SK-N-SH treated with all-trans-retinoic acid at 6 μM for 48 hours (cell line): ENCODE data around the gene TFEB.

ENCODE experiments used
- ATAC-seq: fragments of 200-7000 bp; cut with Tn5 transposase; 3 replicates; pipeline ENCODE4 v1.9.1; 2020; ENCODE audit warnings: mild to moderate bottlenecking, moderate library complexity
- ARNTL ChIP-seq: fragments of 450-650 bp; formaldehyde crosslinking; IDR thresholded peaks from 2 replicates; pipeline ENCODE4 v1.5.0; 2020; ENCODE audit warnings: low read depth, mild to moderate bottlenecking, moderate library complexity, borderline replicate concordance
- BACH2 ChIP-seq: fragments of 250-450 bp; sonication (Bioruptor Pico); IDR thresholded peaks from 2 replicates; pipeline ENCODE4 v1.9.0; 2021; ENCODE audit warnings: mild to moderate bottlenecking, borderline replicate concordance
- CSDC2 ChIP-seq: fragments of 250-450 bp; sonication (Bioruptor Pico); IDR thresholded peaks from 2 replicates; pipeline ENCODE4 v1.5.0; 2020; ENCODE audit warnings: mild to moderate bottlenecking, moderate library complexity
- GLIS3 ChIP-seq: fragments of 250-450 bp; sonication (Bioruptor Pico); IDR thresholded peaks from 2 replicates; pipeline ENCODE4 v1.5.0; 2020; ENCODE audit warnings: mild to moderate bottlenecking, moderate library complexity
- ISL1 ChIP-seq: fragments of 250-450 bp; sonication (Bioruptor Pico); IDR thresholded peaks from 2 replicates; pipeline ENCODE4 v2.1.2; 2022; ENCODE audit warnings: mild to moderate bottlenecking, moderate library complexity
- OSR1 ChIP-seq: fragments of 250-450 bp; sonication (Bioruptor Pico); IDR thresholded peaks from 2 replicates; pipeline ENCODE4 v1.8.0; 2022; ENCODE audit warnings: moderate library complexity, mild to moderate bottlenecking, inconsistent platforms
- PPARA ChIP-seq: fragments of 250-450 bp; sonication (Bioruptor Pico); IDR thresholded peaks from 2 replicates; pipeline ENCODE4 v1.5.0; 2020; ENCODE audit warnings: mild to moderate bottlenecking, borderline replicate concordance
- RARB ChIP-seq: fragments of 250-450 bp; sonication (Bioruptor Pico); IDR thresholded peaks from 2 replicates; pipeline ENCODE4 v1.8.0; 2021; ENCODE audit warnings: mild to moderate bottlenecking, moderate library complexity
- SNAI2 ChIP-seq: fragments of 250-450 bp; sonication (Bioruptor Pico); IDR thresholded peaks from 2 replicates; pipeline ENCODE4 v1.5.0; 2020; ENCODE audit warnings: mild to moderate bottlenecking, moderate library complexity
- TOX ChIP-seq: fragments of 250-450 bp; sonication (Bioruptor Pico); IDR thresholded peaks from 2 replicates; pipeline ENCODE4 v1.8.0; 2021; ENCODE audit warnings: mild to moderate bottlenecking, moderate library complexity, borderline replicate concordance
- ZC3H10 ChIP-seq: fragments of 250-450 bp; sonication (Bioruptor Pico); IDR thresholded peaks from 2 replicates; pipeline ENCODE4 v1.5.1; 2021; ENCODE audit warnings: mild to moderate bottlenecking, moderate library complexity
- ZFP3 ChIP-seq: fragments of 250-450 bp; sonication (Bioruptor Pico); IDR thresholded peaks from 2 replicates; pipeline ENCODE4 v1.5.0; 2020; ENCODE audit warnings: mild to moderate bottlenecking, moderate library complexity
- ZFP30 ChIP-seq: fragments of 450-650 bp; formaldehyde crosslinking; IDR thresholded peaks from 2 replicates; pipeline ENCODE4 v1.5.0; 2022; ENCODE audit warnings: mild to moderate bottlenecking, moderate library complexity
- ZNF565 ChIP-seq: fragments of 450-650 bp; formaldehyde crosslinking; conservative IDR thresholded peaks from 2 replicates; pipeline ENCODE4 v1.5.0; 2020; ENCODE audit warnings: low read depth, mild to moderate bottlenecking, moderate library complexity
- ZNF70 ChIP-seq: fragments of 450-650 bp; formaldehyde crosslinking; IDR thresholded peaks from 2 replicates; pipeline ENCODE4 v1.5.0; 2020; ENCODE audit warnings: mild to moderate bottlenecking, moderate library complexity
- ZNF8 ChIP-seq: fragments of 450-650 bp; formaldehyde crosslinking; IDR thresholded peaks from 2 replicates; pipeline ENCODE4 v1.5.0; 2020; ENCODE audit warnings: mild to moderate bottlenecking, moderate library complexity
- TF ChIP-seq, protein P1 (sequence below): fragments of 250-450 bp; sonication (Bioruptor Pico); IDR thresholded peaks from 2 replicates; pipeline ENCODE4 v1.8.0; 2021; ENCODE audit warnings: low read depth, mild to moderate bottlenecking, moderate library complexity, borderline replicate concordance
- TF ChIP-seq, protein P2 (sequence below): fragments of 250-450 bp; sonication (Bioruptor Pico); IDR thresholded peaks from 2 replicates; pipeline ENCODE4 v1.5.1; 2020; ENCODE audit warnings: low read depth, mild to moderate bottlenecking, moderate library complexity
- TF ChIP-seq, protein P3 (sequence below): fragments of 250-450 bp; sonication (Bioruptor Pico); IDR thresholded peaks from 2 replicates; pipeline ENCODE4 v1.5.0; 2020; ENCODE audit warnings: mild to moderate bottlenecking, moderate library complexity

Gene TFEB

DNA sequence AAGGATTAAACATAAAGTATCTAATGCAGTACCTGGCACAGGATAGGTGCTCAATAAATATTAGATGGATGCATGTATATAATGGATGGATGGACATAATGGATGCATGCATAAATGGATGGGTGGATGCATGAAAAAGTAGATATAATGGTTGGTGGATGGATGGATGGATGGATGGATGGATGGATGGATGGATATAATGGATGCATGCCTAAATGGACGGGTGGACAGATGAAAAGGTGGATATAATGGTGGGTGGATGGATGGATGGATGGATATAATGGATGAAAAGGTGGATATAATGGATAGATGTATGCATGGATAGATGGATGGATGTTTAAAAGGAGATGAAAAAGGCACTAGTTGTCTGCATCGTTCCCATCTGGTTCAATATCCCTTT is 26.0 kb downstream of the TFEB start (continued):
- TF ChIP-seq, protein P1, sequence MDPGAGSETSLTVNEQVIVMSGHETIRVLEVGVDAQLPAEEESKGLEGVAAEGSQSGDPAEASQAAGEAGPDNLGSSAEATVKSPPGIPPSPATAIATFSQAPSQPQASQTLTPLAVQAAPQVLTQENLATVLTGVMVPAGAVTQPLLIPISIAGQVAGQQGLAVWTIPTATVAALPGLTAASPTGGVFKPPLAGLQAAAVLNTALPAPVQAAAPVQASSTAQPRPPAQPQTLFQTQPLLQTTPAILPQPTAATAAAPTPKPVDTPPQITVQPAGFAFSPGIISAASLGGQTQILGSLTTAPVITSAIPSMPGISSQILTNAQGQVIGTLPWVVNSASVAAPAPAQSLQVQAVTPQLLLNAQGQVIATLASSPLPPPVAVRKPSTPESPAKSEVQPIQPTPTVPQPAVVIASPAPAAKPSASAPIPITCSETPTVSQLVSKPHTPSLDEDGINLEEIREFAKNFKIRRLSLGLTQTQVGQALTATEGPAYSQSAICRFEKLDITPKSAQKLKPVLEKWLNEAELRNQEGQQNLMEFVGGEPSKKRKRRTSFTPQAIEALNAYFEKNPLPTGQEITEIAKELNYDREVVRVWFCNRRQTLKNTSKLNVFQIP, result no peak
- TF ChIP-seq GLIS3 (CRISPR knock-in tag) (no peak), ZNF70 (CRISPR knock-in tag) (no peak), ZFP30 (CRISPR knock-in tag) (no peak), ZNF8 (CRISPR knock-in tag) (no peak), CSDC2 (CRISPR knock-in tag) (no peak), ARNTL (CRISPR knock-in tag) (no peak)

DNA sequence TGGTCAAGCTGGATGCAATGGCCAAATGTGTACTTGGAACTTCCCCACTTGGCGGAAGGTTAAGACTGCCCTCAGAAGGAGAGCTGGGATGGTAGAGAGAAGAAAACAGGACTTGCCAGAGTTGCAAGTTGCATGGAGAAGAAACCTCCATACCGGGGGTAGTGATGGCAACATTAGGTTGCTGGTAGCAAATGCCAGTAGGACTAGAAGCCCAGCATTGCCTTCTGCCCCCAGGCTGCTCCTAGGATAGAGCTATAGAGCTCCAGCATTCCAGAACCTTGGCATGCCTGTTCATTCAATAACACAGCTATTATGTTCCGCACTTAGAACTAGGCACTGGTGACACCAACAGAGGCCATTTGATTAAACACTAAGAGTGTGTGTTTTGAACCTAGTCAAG is 26.6 kb downstream of the TFEB start:
- TF ChIP-seq ZFP30 (CRISPR knock-in tag), result no peak
- no peak for ATAC-seq

DNA sequence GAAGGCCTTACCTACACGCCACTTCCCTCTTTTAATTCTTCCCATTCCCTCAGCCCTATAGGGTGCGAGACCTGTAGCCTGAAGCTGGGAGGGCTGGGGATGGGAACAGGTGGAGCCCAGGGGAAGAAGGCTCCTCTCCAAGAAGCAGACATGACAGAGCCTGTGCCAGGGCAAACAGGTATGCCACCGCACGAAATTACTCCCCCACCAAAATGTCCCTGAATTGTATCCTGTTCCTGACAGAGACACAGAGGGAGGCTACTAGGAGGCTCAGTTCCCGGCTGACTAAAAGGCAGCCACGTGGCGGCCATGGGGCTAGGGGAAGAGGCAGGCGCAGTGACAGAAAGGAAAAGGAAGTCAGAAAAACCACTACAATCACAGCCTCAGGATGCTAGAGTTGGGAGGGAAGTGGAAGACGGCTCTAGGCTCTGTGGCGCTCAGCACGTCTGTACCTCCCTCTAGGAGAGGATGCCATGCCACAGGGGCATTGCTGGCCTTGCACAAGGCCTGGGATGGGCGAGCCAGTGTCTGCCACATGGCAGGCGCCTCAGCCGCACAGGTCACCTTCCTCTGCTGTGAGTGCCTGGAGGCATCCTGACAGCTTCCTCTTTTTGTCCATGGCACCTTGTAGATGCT is 27.7 kb downstream of the TFEB start:
- no peak for ATAC-seq
- no peak for TF ChIP-seq SNAI2 (CRISPR knock-in tag)
- TF ChIP-seq ZNF565 (CRISPR knock-in tag), result no peak
- TF ChIP-seq OSR1 (CRISPR knock-in tag), result no peak
- TF ChIP-seq ZNF8 (CRISPR knock-in tag), result no peak
- TF ChIP-seq RARB (CRISPR knock-in tag), result no peak
- no peak for TF ChIP-seq CSDC2 (CRISPR knock-in tag)
- TF ChIP-seq, protein P2, sequence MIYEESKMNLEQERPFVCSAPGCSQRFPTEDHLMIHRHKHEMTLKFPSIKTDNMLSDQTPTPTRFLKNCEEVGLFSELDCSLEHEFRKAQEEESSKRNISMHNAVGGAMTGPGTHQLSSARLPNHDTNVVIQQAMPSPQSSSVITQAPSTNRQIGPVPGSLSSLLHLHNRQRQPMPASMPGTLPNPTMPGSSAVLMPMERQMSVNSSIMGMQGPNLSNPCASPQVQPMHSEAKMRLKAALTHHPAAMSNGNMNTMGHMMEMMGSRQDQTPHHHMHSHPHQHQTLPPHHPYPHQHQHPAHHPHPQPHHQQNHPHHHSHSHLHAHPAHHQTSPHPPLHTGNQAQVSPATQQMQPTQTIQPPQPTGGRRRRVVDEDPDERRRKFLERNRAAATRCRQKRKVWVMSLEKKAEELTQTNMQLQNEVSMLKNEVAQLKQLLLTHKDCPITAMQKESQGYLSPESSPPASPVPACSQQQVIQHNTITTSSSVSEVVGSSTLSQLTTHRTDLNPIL, result no peak
- no peak for TF ChIP-seq TOX (CRISPR knock-in tag)
- TF ChIP-seq ZFP3, result no peak
- TF ChIP-seq, protein P1, result no peak
- TF ChIP-seq ZC3H10, result no peak
- TF ChIP-seq BACH2 (CRISPR knock-in tag), result no peak
- TF ChIP-seq ISL1, result no peak
- no peak for TF ChIP-seq ZFP30 (CRISPR knock-in tag)
- no peak for TF ChIP-seq ARNTL (CRISPR knock-in tag)
- TF ChIP-seq, protein P3, sequence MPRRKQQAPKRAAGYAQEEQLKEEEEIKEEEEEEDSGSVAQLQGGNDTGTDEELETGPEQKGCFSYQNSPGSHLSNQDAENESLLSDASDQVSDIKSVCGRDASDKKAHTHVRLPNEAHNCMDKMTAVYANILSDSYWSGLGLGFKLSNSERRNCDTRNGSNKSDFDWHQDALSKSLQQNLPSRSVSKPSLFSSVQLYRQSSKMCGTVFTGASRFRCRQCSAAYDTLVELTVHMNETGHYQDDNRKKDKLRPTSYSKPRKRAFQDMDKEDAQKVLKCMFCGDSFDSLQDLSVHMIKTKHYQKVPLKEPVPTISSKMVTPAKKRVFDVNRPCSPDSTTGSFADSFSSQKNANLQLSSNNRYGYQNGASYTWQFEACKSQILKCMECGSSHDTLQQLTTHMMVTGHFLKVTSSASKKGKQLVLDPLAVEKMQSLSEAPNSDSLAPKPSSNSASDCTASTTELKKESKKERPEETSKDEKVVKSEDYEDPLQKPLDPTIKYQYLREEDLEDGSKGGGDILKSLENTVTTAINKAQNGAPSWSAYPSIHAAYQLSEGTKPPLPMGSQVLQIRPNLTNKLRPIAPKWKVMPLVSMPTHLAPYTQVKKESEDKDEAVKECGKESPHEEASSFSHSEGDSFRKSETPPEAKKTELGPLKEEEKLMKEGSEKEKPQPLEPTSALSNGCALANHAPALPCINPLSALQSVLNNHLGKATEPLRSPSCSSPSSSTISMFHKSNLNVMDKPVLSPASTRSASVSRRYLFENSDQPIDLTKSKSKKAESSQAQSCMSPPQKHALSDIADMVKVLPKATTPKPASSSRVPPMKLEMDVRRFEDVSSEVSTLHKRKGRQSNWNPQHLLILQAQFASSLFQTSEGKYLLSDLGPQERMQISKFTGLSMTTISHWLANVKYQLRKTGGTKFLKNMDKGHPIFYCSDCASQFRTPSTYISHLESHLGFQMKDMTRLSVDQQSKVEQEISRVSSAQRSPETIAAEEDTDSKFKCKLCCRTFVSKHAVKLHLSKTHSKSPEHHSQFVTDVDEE (CRISPR knock-in tag), result no peak

DNA sequence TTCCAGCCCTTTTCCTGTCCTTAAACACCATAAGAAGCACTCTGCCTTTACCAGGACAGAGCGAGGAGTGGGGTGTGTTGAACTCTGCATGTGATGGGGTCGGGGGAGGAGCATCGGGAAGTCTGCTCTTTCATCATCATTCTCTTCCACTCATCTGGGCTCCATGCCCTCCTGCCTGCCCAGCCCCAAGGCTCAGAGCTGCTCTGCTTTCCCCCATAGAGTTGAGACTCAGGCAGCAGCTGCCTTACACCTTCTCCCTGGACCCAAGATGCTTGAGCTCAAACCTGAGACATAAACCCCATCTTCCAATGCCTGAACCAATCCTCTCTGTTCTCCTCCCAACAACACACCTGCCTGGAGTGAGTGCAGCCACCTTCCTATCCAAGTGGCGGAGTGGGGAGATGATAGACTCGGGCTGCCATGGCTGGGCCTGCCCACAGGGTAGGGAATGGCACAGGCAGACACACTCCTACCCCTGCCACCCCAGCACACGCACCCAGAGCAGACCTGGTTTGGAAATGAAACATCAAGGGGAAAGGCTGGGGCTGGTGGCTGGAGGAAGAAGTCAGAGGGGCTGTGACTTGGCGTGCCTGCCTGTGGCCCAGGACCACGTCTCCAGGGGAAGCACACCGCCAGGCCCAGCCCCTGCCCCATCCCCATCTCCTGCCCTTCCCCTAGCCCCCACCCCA is 28.4 kb downstream of the TFEB start:
- ATAC-seq, result peak; percentile 26
- TF ChIP-seq SNAI2 (CRISPR knock-in tag) (no peak), OSR1 (CRISPR knock-in tag) (no peak), ZNF70 (CRISPR knock-in tag) (no peak), PPARA (CRISPR knock-in tag) (no peak), ZNF565 (CRISPR knock-in tag) (no peak)
- TF ChIP-seq, all 23 proteins: peak for 0
